Thoracic aorta (tissue), 2 donors: ENCODE results near the gene ICE2. TPM values are rescaled to one million over a fixed set of nuclear protein-coding genes. Genes with fewer than 3 reads are reported as not detected.

Experiments used
- ATAC-seq: fragments of 150-250 bp; one replicate; pipeline ENCODE4 v1.8.0; 2017; ENCODE audit warnings: low read depth; ENCODE audit not compliant: insufficient number of reproducible peaks, low FRiP score
- DNase-seq: peaks from one replicate; pipeline ENCODE4 v3.0.0-alpha.2; 2020; ENCODE audit warnings: low spot score
- H3K27ac ChIP-seq, 2 donors: fragments of 200-600 bp; sonication (generic); 1 replicate in 1 of 2; 2 replicates in 1 of 2; pipeline ENCODE4 v1.5.1; 2016; ENCODE audit warnings: mild to moderate bottlenecking in 2 of 2, moderate library complexity in 2 of 2
- H3K27me3 ChIP-seq: fragments of 200-600 bp; sonication (generic); replicated peaks from 2 replicates; pipeline ENCODE4 v1.6.0; 2016; ENCODE audit warnings: mild to moderate bottlenecking; ENCODE audit not compliant: insufficient read depth
- H3K36me3 ChIP-seq: fragments of 200-600 bp; sonication (generic); one replicate; pipeline ENCODE4 v1.5.1; 2016
- H3K4me1 ChIP-seq, 2 donors: fragments of 200-600 bp; sonication (generic); 1 replicate in 1 of 2; 2 replicates in 1 of 2; pipeline versions ENCODE4 v1.5.1 to v1.6.0; 2016; ENCODE audit warnings: low read depth in 2 of 2, mild to moderate bottlenecking in 1 of 2; ENCODE audit not compliant: control insufficient read depth in 1 of 2
- H3K4me3 ChIP-seq: fragments of 200-600 bp; sonication (generic); 2 replicates; pipeline ENCODE4 v1.5.1; 2016; ENCODE audit warnings: mild to moderate bottlenecking
- H3K9me3 ChIP-seq: fragments of 200-600 bp; sonication (generic); 2 replicates; pipeline ENCODE4 v1.5.1; 2016
- CTCF ChIP-seq: fragments of 200-600 bp; sonication (generic); IDR thresholded peaks from one replicate; pipeline ENCODE4 v1.5.1; 2019; ENCODE audit warnings: antibody characterized with exemption
- total RNA-seq, 2 donors: library from RNA; depleted of rRNA; stranded (reverse); fragments of >200 nt; gene quantifications; one replicate each; pipeline versions ENCODE4 v1.1.0 to v1.2.3, GENCODE V29; 2016

Gene ICE2
- total RNA-seq, 2 donors from 2014 or later: 19.4 to 57.2 TPM

GRCh38 chr15:60375306-60375705 is 103.6 kb downstream of the ICE2 start:
- H3K27ac ChIP-seq: peak overlapping the region; percentile 91 to 92
- TF ChIP-seq CTCF: no peak
- H3K4me3 ChIP-seq: peak overlapping the region; percentile 25
- DNase-seq (no peak), ATAC-seq (no peak)
- H3K4me1 ChIP-seq: peaks cover 78 to 80% of the 10 kb centered on the region in 2 donors
- no peaks in the 10 kb centered on the region for H3K9me3 ChIP-seq
- peaks cover 7% of the 10 kb centered on the region for H3K36me3 ChIP-seq
- H3K27me3 ChIP-seq: no peaks in the 10 kb centered on the region

DNA sequence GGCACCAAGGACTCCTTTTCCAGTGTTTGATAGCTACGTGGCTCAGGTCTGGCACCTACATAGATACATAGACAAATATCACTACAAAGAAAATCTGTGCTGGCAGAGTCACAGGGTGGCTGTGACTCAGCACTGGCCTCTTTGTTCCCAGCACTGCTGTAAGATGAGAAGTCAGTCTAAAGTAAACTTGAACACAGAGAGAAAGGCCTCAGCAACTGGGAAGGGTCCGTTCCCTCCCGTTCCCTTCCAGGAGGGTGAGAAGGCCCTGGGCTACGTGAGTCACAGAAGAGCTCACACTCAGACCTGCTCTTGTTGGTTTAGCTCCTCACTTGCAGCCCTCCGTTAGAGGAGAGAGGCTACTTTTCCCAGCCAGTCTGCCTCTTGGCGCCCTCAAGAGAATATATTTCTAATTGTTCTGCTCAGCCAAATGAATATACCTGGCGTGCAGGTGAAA is 104.3 kb downstream of the ICE2 start:
- DNase-seq: peak; percentile 62
- peaks cover 7% of the 10 kb centered on the region for H3K36me3 ChIP-seq
- peaks cover 78 to 80% of the 10 kb centered on the region in 2 donors for H3K4me1 ChIP-seq
- no peaks in the 10 kb centered on the region for H3K9me3 ChIP-seq
- H3K4me3 ChIP-seq: peak overlapping the region; percentile 25
- ATAC-seq: peak; percentile 81
- no peaks in the 10 kb centered on the region for H3K27me3 ChIP-seq
- peak overlapping the region; percentile 91 to 92 for H3K27ac ChIP-seq
- TF ChIP-seq CTCF: no peak

- Histone ChIP-seq H3K9me3 (no peaks in the 10 kb centered on the region), H3K27ac (peak overlapping the region; percentile 91 to 92), H3K27me3 (no peaks in the 10 kb centered on the region), H3K4me3 (no peak overlapping the region), H3K4me1 (peaks cover 80 to 82% of the 10 kb centered on the region in 2 donors), H3K36me3 (peaks cover 7% of the 10 kb centered on the region)
- DNase-seq: no peak
- no peak for TF ChIP-seq CTCF
- ATAC-seq: no peak
Measured at GRCh38 chr15:60374209-60374608, 104.7 kb downstream of the ICE2 start.

DNA sequence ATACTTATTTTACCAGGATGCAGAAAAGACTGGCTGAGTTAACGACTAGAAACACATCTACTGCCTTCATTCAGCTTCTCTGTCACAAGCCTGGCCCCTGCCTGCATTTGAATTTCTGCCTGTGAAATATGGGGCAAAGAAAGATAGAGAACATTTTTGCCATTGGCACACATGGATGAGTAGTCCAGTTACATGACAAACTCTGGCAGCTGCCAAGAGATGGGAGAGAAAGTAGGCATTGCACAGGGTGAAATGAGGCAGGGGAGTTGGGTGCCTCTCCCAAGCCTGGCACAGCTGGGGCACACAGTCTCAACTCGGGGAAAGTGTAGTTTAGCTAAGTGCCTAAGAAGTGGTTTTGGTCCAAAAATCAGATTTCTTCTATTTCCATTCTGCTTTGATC is 105.2 kb downstream of the ICE2 start:
- TF ChIP-seq CTCF: no peak
- no peak overlapping the region for H3K4me3 ChIP-seq
- H3K27ac ChIP-seq: peak overlapping the region; percentile 91 to 92
- peaks cover 85 to 86% of the 10 kb centered on the region in 2 donors for H3K4me1 ChIP-seq
- ATAC-seq (no peak), DNase-seq (no peak)
- peaks cover 7% of the 10 kb centered on the region for H3K36me3 ChIP-seq
- no peaks in the 10 kb centered on the region for H3K9me3 ChIP-seq
- H3K27me3 ChIP-seq: no peaks in the 10 kb centered on the region

GRCh38 chr15:60373327-60373726 is 105.6 kb downstream of the ICE2 start:
- DNase-seq: no peak
- H3K27ac ChIP-seq: peak overlapping the region; percentile 91 to 92

More at GRCh38 chr15:60373327-60373726, 105.6 kb downstream of the ICE2 start:
- no peak for ATAC-seq
- Histone ChIP-seq H3K4me1 (peaks cover 88 to 89% of the 10 kb centered on the region in 2 donors), H3K4me3 (no peak overlapping the region), H3K27me3 (no peaks in the 10 kb centered on the region), H3K36me3 (peaks cover 7% of the 10 kb centered on the region), H3K9me3 (no peaks in the 10 kb centered on the region)
- no peak for TF ChIP-seq CTCF
